Stimulated activated CD8-positive, alpha-beta memory T cell treated with anti-CD3 and anti-CD28 coated beads, Interleukin-15, amount 100 ng/mL, for 1 hour (primary cell): ENCODE results near the gene PCDHB12.
"Not testable (repeated sequence)": the region's sequence is repeated elsewhere in the genome, so short reads cannot be mapped to it uniquely, and the experiment has no call there.

Experiments
- DNase-seq: peaks from one replicate; pipeline ENCODE4 v3.0.0-alpha.2; 2020; ENCODE audit warnings: low read depth

Gene PCDHB12

GRCh38 chr5:141208478-141208877, at the start of gene PCDHB12:
PCDHB12 (plus strand) TSS chr5:141208719; CDS start chr5:141208908, 189 bp downstream.
- DNase-seq: no peak

GRCh38 chr5:141172381-141173204, 35.9 kb upstream of the PCDHB12 start, which contains the start of gene PCDHB7:
PCDHB7 (plus strand) TSS chr5:141172644; CDS start chr5:141172836, 192 bp downstream.
- no peak for DNase-seq

GRCh38 chr5:141174291-141175104, 34.0 kb upstream of the PCDHB12 start:
- not testable (repeated sequence) for DNase-seq

GRCh38 chr5:141175933-141176332, 32.6 kb upstream of the PCDHB12 start:
- DNase-seq: no peak

- DNase-seq: not testable (repeated sequence)
These were observed 30.8 kb upstream of the PCDHB12 start, which contains the start of gene PCDHB8 for GRCh38 chr5:141177577-141178191. PCDHB8 (plus strand) TSS chr5:141177790; CDS start chr5:141178035, 245 bp downstream.

GRCh38 chr5:141179371-141179770, 29.1 kb upstream of the PCDHB12 start:
- DNase-seq: not testable (repeated sequence)

- not testable (repeated sequence) for DNase-seq
These were observed 28.6 kb upstream of the PCDHB12 start for GRCh38 chr5:141179876-141180275.

GRCh38 chr5:141180313-141180712, 28.2 kb upstream of the PCDHB12 start:
- DNase-seq: no peak

- DNase-seq: no peak
These were observed 26.3 kb upstream of the PCDHB12 start, which contains the start of gene PCDHB16 for GRCh38 chr5:141182248-141182647. PCDHB16 (plus strand) TSS chr5:141182387; CDS start chr5:141182560, 173 bp downstream.

- not testable (repeated sequence) for DNase-seq
These were observed 24.2 kb upstream of the PCDHB12 start for GRCh38 chr5:141184117-141184855.

- no peak for DNase-seq
These were observed 21.5 kb upstream of the PCDHB12 start, which contains the start of gene PCDHB9 for GRCh38 chr5:141186897-141187512. PCDHB9 (plus strand) TSS chr5:141187161; CDS start chr5:141187319, 158 bp downstream.

- DNase-seq: not testable (repeated sequence)
These were observed 19.8 kb upstream of the PCDHB12 start for GRCh38 chr5:141188682-141189081.

- DNase-seq: not testable (repeated sequence)
These were observed 19.4 kb upstream of the PCDHB12 start for GRCh38 chr5:141189131-141189530.

GRCh38 chr5:141192110-141192725, 16.3 kb upstream of the PCDHB12 start, which contains the start of gene PCDHB10:
PCDHB10 (plus strand) TSS chr5:141192353; CDS start chr5:141192553, 200 bp downstream.
- no peak for DNase-seq

GRCh38 chr5:141194332-141194731, 14.2 kb upstream of the PCDHB12 start:
- DNase-seq: not testable (repeated sequence)

- no peak for DNase-seq
These were observed 12.2 kb upstream of the PCDHB12 start for GRCh38 chr5:141196363-141196762.

GRCh38 chr5:141199359-141200235, 8.9 kb upstream of the PCDHB12 start, which contains the start of gene PCDHB11:
PCDHB11 (plus strand) TSS chr5:141199627; CDS start chr5:141199775, 148 bp downstream.
- no peak for DNase-seq

- not testable (repeated sequence) for DNase-seq
These were observed 7.4 kb upstream of the PCDHB12 start for GRCh38 chr5:141201126-141201525.

- DNase-seq: not testable (repeated sequence)
These were observed 6.9 kb upstream of the PCDHB12 start for GRCh38 chr5:141201646-141202045.
